GM18873 (cell line): ENCODE results near the gene ADARB2.

Source experiments
- ATAC-seq: cut with Tn5 transposase; IDR thresholded peaks from one replicate; pipeline ENCODE4 v1.9.1; 2021; ENCODE audit warnings: mild to moderate bottlenecking, moderate library complexity, moderate number of reproducible peaks; ENCODE audit not compliant: unreplicated experiment, low FRiP score

Gene ADARB2

GRCh38 chr10:1290071-1290471 lies 447.3 kb downstream of the ADARB2 start:
- no peak for ATAC-seq

- no peak for ATAC-seq
Observed at GRCh38 chr10:1289591-1289990, 447.7 kb downstream of the ADARB2 start.

- ATAC-seq: no peak
Observed at GRCh38 chr10:1287971-1288401, 449.3 kb downstream of the ADARB2 start.

- no peak for ATAC-seq
Observed at GRCh38 chr10:1287487-1287886, 449.8 kb downstream of the ADARB2 start.

GRCh38 chr10:1284076-1284475 lies 453.2 kb downstream of the ADARB2 start:
- no peak for ATAC-seq

- ATAC-seq: no peak
Observed at GRCh38 chr10:1281405-1281782, 455.9 kb downstream of the ADARB2 start.

- no peak for ATAC-seq
Observed at GRCh38 chr10:1280466-1281404, 456.6 kb downstream of the ADARB2 start.

GRCh38 chr10:1278306-1278705 lies 459.0 kb downstream of the ADARB2 start:
- ATAC-seq: no peak

- ATAC-seq: no peak
Observed at GRCh38 chr10:1274701-1275544, 462.4 kb downstream of the ADARB2 start.

- ATAC-seq: no peak
Observed at GRCh38 chr10:1274111-1274661, 463.1 kb downstream of the ADARB2 start.

- ATAC-seq: no peak
Observed at GRCh38 chr10:1273372-1274105, 463.8 kb downstream of the ADARB2 start.

GRCh38 chr10:1272777-1273161 lies 464.6 kb downstream of the ADARB2 start:
- ATAC-seq: no peak

GRCh38 chr10:1272079-1272776 lies 465.1 kb downstream of the ADARB2 start:
- no peak for ATAC-seq

GRCh38 chr10:1270906-1271305 lies 466.4 kb downstream of the ADARB2 start:
- no peak for ATAC-seq

- ATAC-seq: no peak
Observed at GRCh38 chr10:1270490-1270889, 466.8 kb downstream of the ADARB2 start.

GRCh38 chr10:1268831-1269230 lies 468.5 kb downstream of the ADARB2 start:
- no peak for ATAC-seq

GRCh38 chr10:1267568-1267967 lies 469.8 kb downstream of the ADARB2 start:
- no peak for ATAC-seq

- no peak for ATAC-seq
Observed at GRCh38 chr10:1267148-1267547, 470.2 kb downstream of the ADARB2 start.

GRCh38 chr10:1266033-1266802 lies 471.1 kb downstream of the ADARB2 start:
- no peak for ATAC-seq
